GM12872 (cell line): ENCODE measurements around the gene CTXN2.

ENCODE experiments used
- CTCF ChIP-seq: IDR thresholded peaks from 3 replicates; pipeline ENCODE4 v1.5.1; 2011; ENCODE audit warnings: low read depth, mild to moderate bottlenecking, low read length, moderate library complexity; ENCODE audit not compliant: insufficient read depth

Gene CTXN2

GRCh38 chr15:48170981-48171380, 20.5 kb upstream of the CTXN2 start:
- no peak for TF ChIP-seq CTCF

GRCh38 chr15:48175126-48175525, 16.3 kb upstream of the CTXN2 start:
- no peak for TF ChIP-seq CTCF

GRCh38 chr15:48176112-48176511, 15.4 kb upstream of the CTXN2 start:
- TF ChIP-seq CTCF, result no peak

- TF ChIP-seq CTCF, result no peak
These were observed 14.5 kb upstream of the CTXN2 start for GRCh38 chr15:48176957-48177356.

GRCh38 chr15:48177383-48177765, 14.1 kb upstream of the CTXN2 start:
- no peak for TF ChIP-seq CTCF

GRCh38 chr15:48177766-48178647, 13.5 kb upstream of the CTXN2 start, which contains the start of gene MYEF2:
TSS of gene MYEF2 (minus strand) at chr15:48178295. CDS start at chr15:48178237, 58 bp downstream.
- 0 out of 3 replicates have a peak, but pooled peaks have one; percentile 16 for TF ChIP-seq CTCF

- no peak for TF ChIP-seq CTCF
These were observed 12.9 kb upstream of the CTXN2 start for GRCh38 chr15:48178648-48178931.
